Neural progenitor cell (in vitro differentiated cells): ENCODE data around the gene ADAM10.

ENCODE experiments used
- EZH2 ChIP-seq: fragments of 200-600 bp; sonication (generic); IDR thresholded peaks from 2 replicates; pipeline ENCODE4 v1.6.1; 2017; ENCODE audit warnings: antibody characterized with exemption, mild to moderate bottlenecking, moderate library complexity
- EZH2phosphoT487 ChIP-seq: fragments of 200-600 bp; sonication (generic); IDR thresholded peaks from 2 replicates; pipeline ENCODE4 v1.6.1; 2017; ENCODE audit warnings: antibody characterized with exemption
- TF ChIP-seq, protein P1 (sequence below): fragments of 200-600 bp; sonication (generic); IDR thresholded peaks from 2 replicates; pipeline ENCODE4 v1.5.1; 2017; ENCODE audit warnings: antibody characterized with exemption, mild to moderate bottlenecking

DNA sequence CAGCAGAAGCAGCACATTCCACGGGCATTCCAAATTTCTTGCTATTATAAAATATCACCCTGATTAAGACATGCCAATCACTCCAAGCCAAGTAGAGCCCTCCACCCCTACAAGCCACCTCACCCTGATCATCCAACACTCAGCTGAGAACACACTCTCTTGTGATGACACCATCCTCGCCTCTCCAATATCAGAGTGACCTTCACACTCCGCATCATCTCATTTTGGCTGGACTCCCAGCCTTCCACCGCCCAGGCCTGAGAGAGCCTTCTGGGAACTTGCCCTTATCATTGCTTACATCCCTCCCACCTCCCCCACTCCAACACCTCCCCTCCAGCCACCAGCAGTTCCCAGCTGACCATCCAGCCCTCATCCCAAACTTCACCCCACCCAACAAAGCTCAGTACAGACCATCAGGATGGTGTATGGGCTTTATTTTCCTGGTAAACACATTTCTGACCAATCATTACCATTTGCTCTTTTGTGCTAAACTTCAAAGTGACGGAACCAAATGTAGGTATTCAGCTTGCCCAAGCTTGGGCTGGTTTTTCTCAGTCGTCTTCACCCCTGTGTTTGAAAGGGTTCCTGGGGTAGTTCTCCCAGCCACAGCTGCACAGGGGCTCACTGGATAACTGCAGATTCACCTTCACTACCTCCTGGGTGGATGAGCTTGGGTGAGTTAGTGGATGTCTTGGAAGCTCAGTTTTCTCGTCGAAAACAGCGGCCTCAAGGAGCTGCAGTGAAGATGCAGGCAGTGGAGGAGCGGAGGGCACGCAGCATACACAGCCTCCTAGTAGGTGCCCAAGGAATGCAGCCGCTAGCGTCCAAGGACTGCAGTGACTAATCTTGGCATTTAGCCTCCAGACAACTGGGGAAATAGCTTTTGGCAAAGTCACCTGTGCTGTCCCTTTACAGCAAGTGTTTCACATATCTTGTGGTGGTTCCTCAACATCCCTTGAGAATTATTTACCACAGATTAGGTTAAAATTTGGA lies 202.6 kb downstream of the ADAM10 start:
- TF ChIP-seq EZH2phosphoT487 (no peak), EZH2 (no peak)
- TF ChIP-seq, protein P1, sequence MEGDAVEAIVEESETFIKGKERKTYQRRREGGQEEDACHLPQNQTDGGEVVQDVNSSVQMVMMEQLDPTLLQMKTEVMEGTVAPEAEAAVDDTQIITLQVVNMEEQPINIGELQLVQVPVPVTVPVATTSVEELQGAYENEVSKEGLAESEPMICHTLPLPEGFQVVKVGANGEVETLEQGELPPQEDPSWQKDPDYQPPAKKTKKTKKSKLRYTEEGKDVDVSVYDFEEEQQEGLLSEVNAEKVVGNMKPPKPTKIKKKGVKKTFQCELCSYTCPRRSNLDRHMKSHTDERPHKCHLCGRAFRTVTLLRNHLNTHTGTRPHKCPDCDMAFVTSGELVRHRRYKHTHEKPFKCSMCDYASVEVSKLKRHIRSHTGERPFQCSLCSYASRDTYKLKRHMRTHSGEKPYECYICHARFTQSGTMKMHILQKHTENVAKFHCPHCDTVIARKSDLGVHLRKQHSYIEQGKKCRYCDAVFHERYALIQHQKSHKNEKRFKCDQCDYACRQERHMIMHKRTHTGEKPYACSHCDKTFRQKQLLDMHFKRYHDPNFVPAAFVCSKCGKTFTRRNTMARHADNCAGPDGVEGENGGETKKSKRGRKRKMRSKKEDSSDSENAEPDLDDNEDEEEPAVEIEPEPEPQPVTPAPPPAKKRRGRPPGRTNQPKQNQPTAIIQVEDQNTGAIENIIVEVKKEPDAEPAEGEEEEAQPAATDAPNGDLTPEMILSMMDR = no peak
